HCT116 (cell line): ENCODE measurements around the gene NOS2. TPM values are rescaled to one million over a fixed set of nuclear protein-coding genes. Genes with fewer than 3 reads are reported as not detected.

Experiments
- ATAC-seq: fragments of 200-7000 bp; cut with Tn5 transposase; 2 replicates; pipeline ENCODE4 v1.9.1; 2020; ENCODE audit warnings: mild to moderate bottlenecking, moderate library complexity
- BruUV-seq: library from RNA; stranded (reverse); fragments of 400-500 nt; replicated peaks from 2 replicates; lab custom pipeline; 2021; lab: Mats Ljungman, UMichigan
- CTCF ChIA-PET: fragments of 300-600 bp; sonication (Branson Sonifier 250); formaldehyde crosslinking; loops from one replicate; lab custom pipeline; 2021; ENCODE audit warnings: antibody characterized with exemption; lab: Charles Lee
- POLR2A ChIA-PET: fragments of 300-600, 350-600 bp; sonication (Branson Sonifier 250); formaldehyde crosslinking; loops from one replicate; lab custom pipeline; 2021; ENCODE audit warnings: antibody characterized with exemption; lab: Charles Lee
- RAD21 ChIA-PET, 2 experiments: fragments of 300-600 bp; sonication (Branson Sonifier 250); formaldehyde crosslinking; loops; one replicate each; lab custom pipeline; 2023; ENCODE audit warnings: low total read pairs in 2 of 2; ENCODE audit not compliant: uncharacterized antibody in 2 of 2, unreplicated experiment in 2 of 2, low non-redundant PET in 1 of 2; lab: Charles Lee
- DNase-seq: peaks from one replicate; pipeline ENCODE4 v3.0.0-alpha.2; 2010; ENCODE audit warnings: low read depth, low spot score
- H2AFZ ChIP-seq: fragments of 200-600 bp; shearing (Covaris generic), sonication (generic); 2 replicates; pipeline ENCODE4 v1.6.1; 2017; ENCODE audit warnings: low read depth, mixed run types, mixed read lengths, antibody characterized with exemption, low read length; ENCODE audit not compliant: poor library complexity, severe bottlenecking
- H3K27ac ChIP-seq: 2 replicates; pipeline ENCODE4 v1.5.1; 2012; ENCODE audit warnings: low read depth, low read length
- H3K27me3 ChIP-seq: fragments of 200-600 bp; sonication (generic); 2 replicates; pipeline ENCODE4 v1.6.1; 2016; ENCODE audit warnings: mixed run types, low read length, mixed read lengths; ENCODE audit not compliant: insufficient read depth
- H3K36me3 ChIP-seq, 2 experiments: fragments of 200-500 bp in 1 of 2; fragments of 200-600 bp in 1 of 2; sonication (Bioruptor generic) in 1 of 2; sonication (generic) in 1 of 2; 2 replicates each; pipeline versions ENCODE4 v1.5.1 to v1.6.1; 2014 to 2016; ENCODE audit warnings: low read length in 2 of 2, inconsistent platforms in 1 of 2, mixed read lengths in 1 of 2, mixed run types in 1 of 2; ENCODE audit not compliant: insufficient read depth in 2 of 2, control insufficient read depth in 1 of 2
- H3K4me1 ChIP-seq, 2 experiments: fragments of 200-600 bp in 1 of 2; sonication (generic) in 1 of 2; 2 replicates each; pipeline versions ENCODE4 v1.5.1 to v1.6.1; 2012 to 2017; ENCODE audit warnings: low read length in 2 of 2, inconsistent platforms in 1 of 2, mild to moderate bottlenecking in 1 of 2, mixed read lengths in 1 of 2, mixed run types in 1 of 2, moderate library complexity in 1 of 2; ENCODE audit not compliant: insufficient read depth in 2 of 2, control insufficient read depth in 1 of 2
- H3K4me2 ChIP-seq: fragments of 200-600 bp; sonication (generic); 2 replicates; pipeline ENCODE4 v1.6.1; 2017; ENCODE audit warnings: mixed run types, low read length, mixed read lengths
- H3K4me3 ChIP-seq, 2 experiments: fragments of 200-600 bp in 1 of 2; sonication (generic) in 1 of 2; replicated peaks in 1 of 2; 2 replicates each; pipeline ENCODE4 v1.5.1; 2011 to 2016; ENCODE audit warnings: low read length in 2 of 2, control low read depth in 1 of 2, low read depth in 1 of 2, mild to moderate bottlenecking in 1 of 2, mixed read lengths in 1 of 2, mixed run types in 1 of 2
- H3K79me2 ChIP-seq: fragments of 200-600 bp; sonication (generic); 2 replicates; pipeline ENCODE4 v1.6.1; 2017; ENCODE audit warnings: mild to moderate bottlenecking, mixed run types, low read length, moderate library complexity, mixed read lengths; ENCODE audit not compliant: insufficient read depth
- H3K9ac ChIP-seq: fragments of 200-600 bp; sonication (generic); 2 replicates; pipeline ENCODE4 v1.6.1; 2016; ENCODE audit warnings: low read length, mixed read lengths
- H3K9me2 ChIP-seq: fragments of 200-600 bp; sonication (generic), shearing (Covaris generic); 2 replicates; pipeline ENCODE4 v1.6.1; 2017; ENCODE audit warnings: mixed run types, mild to moderate bottlenecking, moderate library complexity; ENCODE audit not compliant: insufficient read depth
- H3K9me3 ChIP-seq, 2 experiments: fragments of 200-500 bp in 1 of 2; fragments of 200-600 bp in 1 of 2; sonication (Bioruptor generic) in 1 of 2; sonication (generic) in 1 of 2; 2 replicates each; pipeline ENCODE4 v1.6.1; 2014 to 2017; ENCODE audit warnings: low read length in 2 of 2, mixed read lengths in 2 of 2, inconsistent platforms in 1 of 2, low read depth in 1 of 2, mild to moderate bottlenecking in 1 of 2, mixed run types in 1 of 2, moderate library complexity in 1 of 2; ENCODE audit not compliant: control insufficient read depth in 1 of 2, insufficient read depth in 1 of 2
- H4K20me1 ChIP-seq: fragments of 200-600 bp; sonication (generic), shearing (Covaris generic); 2 replicates; pipeline ENCODE4 v1.6.1; 2017; ENCODE audit warnings: mixed run types, mild to moderate bottlenecking, moderate library complexity; ENCODE audit not compliant: insufficient read depth
- ATF3 ChIP-seq: IDR thresholded peaks from 2 replicates; pipeline ENCODE4 v1.6.1; 2012
- CBX3 ChIP-seq: IDR thresholded peaks from 2 replicates; pipeline ENCODE4 v1.6.1; 2012; ENCODE audit warnings: low read depth
- EZH2phosphoT487 ChIP-seq: fragments of 200-600 bp; IDR thresholded peaks from 2 replicates; pipeline ENCODE4 v1.6.1; 2018; ENCODE audit warnings: antibody characterized with exemption, borderline replicate concordance
- FOSL1 ChIP-seq: IDR thresholded peaks from 2 replicates; pipeline ENCODE4 v1.6.1; 2012; ENCODE audit warnings: low read depth
- POLR2A ChIP-seq: IDR thresholded peaks from 2 replicates; pipeline ENCODE4 v1.7.0; 2011; ENCODE audit warnings: borderline replicate concordance; ENCODE audit not compliant: insufficient read depth, insufficient read length; ENCODE audit errors: extremely low read depth
- POLR2AphosphoS5 ChIP-seq: IDR thresholded peaks from 2 replicates; pipeline ENCODE4 v1.6.1; 2011; ENCODE audit warnings: mild to moderate bottlenecking, low read depth, low read length, moderate library complexity
- RAD21 ChIP-seq: IDR thresholded peaks from 2 replicates; pipeline ENCODE4 v1.6.1; 2012; ENCODE audit warnings: low read depth, mild to moderate bottlenecking
- REST ChIP-seq: IDR thresholded peaks from 2 replicates; pipeline ENCODE4 v1.6.1; 2012; ENCODE audit warnings: low read depth
- SP1 ChIP-seq: IDR thresholded peaks from 2 replicates; pipeline ENCODE4 v1.6.1; 2012; ENCODE audit warnings: low read depth
- SRF ChIP-seq: IDR thresholded peaks from 2 replicates; pipeline ENCODE4 v1.6.1; 2012; ENCODE audit warnings: low read depth
- TCF7L2 ChIP-seq: IDR thresholded peaks from 2 replicates; pipeline ENCODE4 v1.7.0; 2011; ENCODE audit warnings: borderline replicate concordance, inconsistent platforms; ENCODE audit not compliant: insufficient read depth, insufficient read length; ENCODE audit errors: extremely low read depth
- ZFX ChIP-seq: fragments of 450-650 bp; IDR thresholded peaks from 2 replicates; pipeline ENCODE4 v1.6.1; 2017
- ZNF274 ChIP-seq: fragments of 200-500 bp; sonication (Bioruptor generic); IDR thresholded peaks from 2 replicates; pipeline ENCODE4 v1.6.1; 2014; ENCODE audit warnings: mild to moderate bottlenecking, low read depth, low read length, inconsistent platforms
- intact Hi-C: fragments of 100-400 bp; cut with micrococcal nuclease; formaldehyde crosslinking; loops from 2 replicates; pipeline ENCODE4 v1.10.0; 2022
- total RNA-seq: library from RNA; stranded (reverse); gene quantifications from one replicate; pipeline ENCODE4 v1.2.1, GENCODE V29; 2021; ENCODE audit not compliant: unreplicated experiment
- TF ChIP-seq, protein P1 (sequence below), 3 experiments: fragments of 200-600 bp in 1 of 3; sonication (generic) in 1 of 3; IDR thresholded peaks in 2 of 3; conservative IDR thresholded peaks in 1 of 3; 2 replicates each; pipeline ENCODE4 v1.5.1; 2012 to 2017; ENCODE audit warnings: low read depth in 2 of 3, low read length in 2 of 3, antibody characterized with exemption in 1 of 3, borderline replicate concordance in 1 of 3, control low read depth in 1 of 3, mild to moderate bottlenecking in 1 of 3, mixed read lengths in 1 of 3, mixed run types in 1 of 3, moderate library complexity in 1 of 3; ENCODE audit not compliant: insufficient read depth in 1 of 3
- TF ChIP-seq, protein P2 (sequence below): IDR thresholded peaks from 2 replicates; pipeline ENCODE4 v1.6.1; 2012

The NOS2 gene
- total RNA-seq, 1 experiment from 2014 or later = 0.07 TPM

DNA sequence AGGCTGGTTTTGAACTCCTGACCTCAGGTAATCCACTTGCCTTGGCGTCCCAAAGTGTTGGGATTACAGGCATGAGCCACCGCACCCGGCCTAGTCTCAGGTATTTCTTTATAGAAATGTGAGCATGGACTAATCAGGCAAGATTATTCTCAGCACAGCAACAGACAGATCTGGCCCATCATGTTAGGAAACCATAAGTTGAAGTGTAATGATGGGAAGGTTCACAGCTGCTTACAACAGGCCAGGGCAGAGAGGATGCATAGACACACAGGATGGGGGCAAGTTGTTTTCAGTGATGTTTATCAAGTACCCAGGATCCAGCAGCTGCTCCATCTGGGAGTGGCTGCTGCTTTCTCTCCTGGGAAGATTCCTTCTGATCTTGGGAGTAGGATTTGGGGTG, 16.6 kb upstream of the NOS2 start:
- intact Hi-C loops = no loop called here
- H3K79me2 ChIP-seq = no peaks in the 10 kb centered on the region
- H3K9me3 ChIP-seq = no peaks in the 10 kb centered on the region
- no TSS peak for BruUV-seq
- TF ChIP-seq, protein P1, sequence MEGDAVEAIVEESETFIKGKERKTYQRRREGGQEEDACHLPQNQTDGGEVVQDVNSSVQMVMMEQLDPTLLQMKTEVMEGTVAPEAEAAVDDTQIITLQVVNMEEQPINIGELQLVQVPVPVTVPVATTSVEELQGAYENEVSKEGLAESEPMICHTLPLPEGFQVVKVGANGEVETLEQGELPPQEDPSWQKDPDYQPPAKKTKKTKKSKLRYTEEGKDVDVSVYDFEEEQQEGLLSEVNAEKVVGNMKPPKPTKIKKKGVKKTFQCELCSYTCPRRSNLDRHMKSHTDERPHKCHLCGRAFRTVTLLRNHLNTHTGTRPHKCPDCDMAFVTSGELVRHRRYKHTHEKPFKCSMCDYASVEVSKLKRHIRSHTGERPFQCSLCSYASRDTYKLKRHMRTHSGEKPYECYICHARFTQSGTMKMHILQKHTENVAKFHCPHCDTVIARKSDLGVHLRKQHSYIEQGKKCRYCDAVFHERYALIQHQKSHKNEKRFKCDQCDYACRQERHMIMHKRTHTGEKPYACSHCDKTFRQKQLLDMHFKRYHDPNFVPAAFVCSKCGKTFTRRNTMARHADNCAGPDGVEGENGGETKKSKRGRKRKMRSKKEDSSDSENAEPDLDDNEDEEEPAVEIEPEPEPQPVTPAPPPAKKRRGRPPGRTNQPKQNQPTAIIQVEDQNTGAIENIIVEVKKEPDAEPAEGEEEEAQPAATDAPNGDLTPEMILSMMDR (IDR thresholded peaks at IDR 0.05 in 2 of 3, conservative IDR thresholded peaks at IDR 0.05 in 1 of 3; ENCODE audit: borderline replicate concordance in 1 of 3, insufficient read depth in 1 of 3, low read depth in 2 of 3, low read length in 2 of 3) = no peak
- TF ChIP-seq ZFX = no peak
- no peak for TF ChIP-seq EZH2phosphoT487
- TF ChIP-seq CBX3 = no peak
- no peak for TF ChIP-seq RAD21
- no peak for TF ChIP-seq TCF7L2
- no peak for TF ChIP-seq POLR2A
- no peak for TF ChIP-seq SP1
- TF ChIP-seq FOSL1 = no peak
- TF ChIP-seq ATF3 = no peak
- TF ChIP-seq ZNF274 = no peak
- TF ChIP-seq, protein P2, sequence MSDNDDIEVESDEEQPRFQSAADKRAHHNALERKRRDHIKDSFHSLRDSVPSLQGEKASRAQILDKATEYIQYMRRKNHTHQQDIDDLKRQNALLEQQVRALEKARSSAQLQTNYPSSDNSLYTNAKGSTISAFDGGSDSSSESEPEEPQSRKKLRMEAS = no peak
- TF ChIP-seq SRF = no peak
- TF ChIP-seq POLR2AphosphoS5 = no peak
- no peak for TF ChIP-seq REST
- H3K9ac ChIP-seq = no peak overlapping the region
- no peak overlapping the region for H3K4me2 ChIP-seq
- no peaks in the 10 kb centered on the region for H3K27me3 ChIP-seq
- RAD21 ChIA-PET = no interaction called here
- H4K20me1 ChIP-seq = no peaks in the 10 kb centered on the region
- POLR2A ChIA-PET = no interaction called here
- H3K4me1 ChIP-seq = peaks cover 0 to 5% of the 10 kb centered on the region in 2 experiments; a peak in 1 of 4 replicates
- no peak overlapping the region for H3K27ac ChIP-seq
- CTCF ChIA-PET = no interaction called here
- DNase-seq = no peak
- ATAC-seq = no peak
- no peaks in the 10 kb centered on the region for H3K9me2 ChIP-seq
- no peaks in the 10 kb centered on the region for H3K36me3 ChIP-seq
- H2AFZ ChIP-seq = no peak overlapping the region
- H3K4me3 ChIP-seq = no peak overlapping the region
